Activated naive CD4-positive, alpha-beta T cell treated with anti-CD3 and anti-CD28 coated beads, Interleukin-2, amount 10 ng/mL, durations not matched to agents 7 days and 5 days (primary cell): ENCODE measurements around the gene FAHD1.

Experiments
- CTCF ChIA-PET: fragments of 350-600 bp; sonication (Branson Sonifier 250); formaldehyde crosslinking; loops from one replicate; lab custom pipeline; 2021; ENCODE audit warnings: antibody characterized with exemption; lab: Charles Lee
- DNase-seq: peaks from one replicate; pipeline ENCODE4 v3.0.0-alpha.2; 2020
- H3K27ac Mint-ChIP-seq: one replicate; pipeline ENCODE4 v1.8.0; 2021; ENCODE audit warnings: mild to moderate bottlenecking, moderate library complexity, mixed read lengths
- H3K27me3 Mint-ChIP-seq: one replicate; pipeline ENCODE4 v1.8.0; 2021; ENCODE audit warnings: mild to moderate bottlenecking, mixed read lengths
- H3K36me3 Mint-ChIP-seq: one replicate; pipeline ENCODE4 v1.8.0; 2021; ENCODE audit warnings: mixed read lengths
- H3K4me1 Mint-ChIP-seq: one replicate; pipeline ENCODE4 v1.8.0; 2021; ENCODE audit warnings: mixed read lengths
- H3K4me3 Mint-ChIP-seq: one replicate; pipeline ENCODE4 v1.8.0; 2021; ENCODE audit warnings: mild to moderate bottlenecking, moderate library complexity, mixed read lengths
- H3K9me3 Mint-ChIP-seq: one replicate; pipeline ENCODE4 v1.8.0; 2021; ENCODE audit warnings: mixed read lengths

Gene FAHD1

DNA sequence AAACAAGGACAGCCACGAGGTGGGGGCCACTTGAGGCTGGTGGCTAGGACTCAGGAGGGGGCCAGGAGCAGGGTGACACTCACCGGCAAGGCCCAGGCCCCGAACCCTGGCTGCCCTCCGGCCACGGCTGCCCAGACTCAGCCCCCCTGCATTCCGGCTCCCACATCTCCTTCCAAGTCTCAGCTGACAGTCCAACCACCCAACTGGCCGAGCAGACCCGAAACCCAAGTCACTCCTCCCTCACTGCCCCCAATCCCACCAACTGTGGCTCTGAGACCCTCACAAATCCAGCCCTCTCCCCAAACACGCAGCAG, 9.8 kb upstream of the FAHD1 start:
- Mint-ChIP-seq H3K4me1 (peaks cover 5% of the 10 kb centered on the region), H3K9me3 (no peaks in the 10 kb centered on the region), H3K27ac (no peak overlapping the region), H3K4me3 (no peak overlapping the region), H3K36me3 (peaks cover 11% of the 10 kb centered on the region), H3K27me3 (no peaks in the 10 kb centered on the region)
- CTCF ChIA-PET: interaction anchor here (0.6 kb wide), 1 partner anchor 199 kb away, joined by 3 read pairs; no protein-coding TSS in a partner anchor
- DNase-seq: no peak

GRCh38 chr16:1817716-1818115, 9.3 kb upstream of the FAHD1 start:
- Mint-ChIP-seq H3K4me3 (no peak overlapping the region), H3K36me3 (peaks cover 13% of the 10 kb centered on the region), H3K9me3 (no peaks in the 10 kb centered on the region), H3K27me3 (no peaks in the 10 kb centered on the region), H3K27ac (no peak overlapping the region), H3K4me1 (peaks cover 2% of the 10 kb centered on the region)
- DNase-seq: no peak
- CTCF ChIA-PET: interaction anchor here (0.6 kb wide), 1 partner anchor 199 kb away, joined by 3 read pairs; no protein-coding TSS in a partner anchor

DNA sequence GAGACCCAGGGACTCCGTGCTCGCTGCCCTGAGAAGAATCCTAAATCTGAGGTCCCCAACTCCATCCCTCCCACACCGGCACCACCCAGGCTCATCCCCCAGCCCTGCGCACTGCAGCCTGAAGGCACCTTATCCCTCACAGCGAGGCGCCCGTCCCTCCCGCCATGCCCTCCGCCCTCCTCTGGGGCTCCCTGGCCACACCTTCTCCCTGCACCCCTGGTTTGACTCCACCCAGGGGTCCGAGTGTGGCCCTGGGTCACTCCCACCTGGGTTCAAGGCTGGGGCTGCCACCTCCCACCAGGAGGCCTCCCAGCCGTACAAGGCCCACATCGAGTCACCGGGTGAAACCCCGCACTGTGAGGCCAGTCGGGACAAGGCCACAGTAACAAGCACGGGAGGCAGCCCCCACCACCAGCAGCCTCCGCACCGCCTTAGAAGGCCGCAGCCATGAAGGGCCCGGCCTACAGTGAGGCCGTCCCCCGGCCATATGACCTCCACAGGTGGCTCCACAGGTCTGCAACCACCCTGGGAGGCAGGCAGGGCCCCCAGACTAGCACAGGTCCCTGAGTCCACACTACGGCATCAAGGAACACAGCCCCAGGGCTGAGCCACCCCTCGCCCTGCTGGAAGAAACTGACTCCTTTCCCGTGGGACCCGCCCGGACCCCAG, 8.7 kb upstream of the FAHD1 start:
- CTCF ChIA-PET: no interaction called here
- no peak for DNase-seq
- no peaks in the 10 kb centered on the region for H3K27me3 Mint-ChIP-seq
- no peak overlapping the region for H3K4me3 Mint-ChIP-seq
- H3K9me3 Mint-ChIP-seq: no peaks in the 10 kb centered on the region
- peaks cover 10% of the 10 kb centered on the region for H3K36me3 Mint-ChIP-seq
- no peaks in the 10 kb centered on the region for H3K4me1 Mint-ChIP-seq
- H3K27ac Mint-ChIP-seq: no peak overlapping the region

DNA sequence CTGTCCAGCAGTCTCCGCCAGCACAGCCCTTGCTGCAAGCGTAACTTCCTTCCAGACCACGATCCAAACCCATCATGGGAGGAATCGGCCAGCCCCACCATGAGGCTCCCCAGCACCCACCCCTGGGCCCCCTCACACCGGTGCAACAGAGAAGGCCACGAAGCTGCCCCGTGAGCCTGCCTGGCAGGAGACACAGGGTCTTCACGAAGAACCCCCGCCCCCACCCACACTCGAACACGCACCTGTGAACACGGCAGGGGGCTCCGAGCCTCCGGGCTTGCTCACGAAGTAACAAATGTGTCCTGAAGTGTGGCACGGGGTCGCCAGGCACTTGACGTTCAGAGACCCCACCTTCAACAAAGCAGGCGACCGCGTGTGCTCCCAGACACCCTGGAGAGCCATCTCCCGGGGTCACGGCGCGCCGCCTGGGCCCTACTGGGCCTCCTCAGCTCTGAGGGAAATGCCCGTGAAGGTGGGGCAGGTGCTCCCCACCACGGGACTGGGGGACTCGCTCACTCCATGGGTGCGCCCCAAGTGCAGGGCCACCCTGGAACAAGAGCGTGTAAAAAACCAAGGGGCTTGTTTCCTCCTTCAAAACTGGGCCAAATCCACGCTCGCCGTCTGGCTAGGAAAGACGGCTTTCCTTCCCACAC, 8.0 kb upstream of the FAHD1 start:
- Mint-ChIP-seq H3K27ac (no peak overlapping the region), H3K4me1 (peaks cover 4% of the 10 kb centered on the region), H3K9me3 (no peaks in the 10 kb centered on the region), H3K4me3 (no peak overlapping the region), H3K27me3 (no peaks in the 10 kb centered on the region), H3K36me3 (peaks cover 9% of the 10 kb centered on the region)
- DNase-seq: no peak
- CTCF ChIA-PET: no interaction called here

- Mint-ChIP-seq H3K4me1 (peaks cover 5% of the 10 kb centered on the region), H3K9me3 (no peaks in the 10 kb centered on the region), H3K27me3 (no peaks in the 10 kb centered on the region), H3K27ac (peak overlapping the region; percentile 35), H3K4me3 (no peak overlapping the region), H3K36me3 (peaks cover 9% of the 10 kb centered on the region)
- CTCF ChIA-PET: no interaction called here
- DNase-seq: no peak
Observed at GRCh38 chr16:1819611-1820010, 7.4 kb upstream of the FAHD1 start.

DNA sequence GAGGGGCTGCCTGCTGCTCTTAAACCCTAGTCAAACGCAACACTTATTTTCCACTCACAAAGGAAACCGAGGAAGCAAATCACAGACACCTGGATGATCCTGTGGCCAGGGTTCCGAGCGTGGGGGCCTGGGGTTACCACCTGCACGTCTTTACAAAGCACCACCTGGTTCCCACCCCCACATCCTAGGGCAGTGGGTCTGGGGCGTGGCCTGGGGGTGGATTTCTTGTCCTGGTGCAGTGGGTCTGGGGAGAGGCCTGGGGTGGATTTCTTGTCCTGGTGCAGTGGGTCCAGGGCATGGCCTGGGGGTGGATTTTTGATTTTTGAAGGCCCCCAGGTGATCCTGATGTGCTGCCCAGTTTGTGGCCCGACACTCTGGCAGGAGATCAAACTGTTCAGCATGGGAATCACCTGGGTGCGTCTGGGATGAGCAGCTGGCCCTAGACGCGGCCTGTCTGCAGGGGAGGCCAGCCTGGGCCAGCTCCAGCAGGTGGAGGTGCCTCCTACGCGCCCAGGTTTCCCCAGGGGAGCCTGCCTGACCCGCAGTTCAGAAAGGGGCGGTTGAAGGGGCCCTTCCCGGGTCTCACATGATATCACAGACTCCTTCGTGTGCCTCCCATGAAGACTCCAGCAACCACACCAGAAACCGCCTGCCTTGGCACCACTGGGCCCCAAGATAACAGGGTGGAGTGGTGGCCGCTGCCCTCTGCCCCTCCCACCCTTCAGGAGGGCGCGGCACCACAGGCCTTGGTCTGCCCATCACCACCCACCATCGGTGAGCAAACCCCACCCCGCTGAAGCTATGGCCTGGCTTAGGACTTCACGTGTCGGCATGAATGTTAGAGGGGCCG, 6.7 kb upstream of the FAHD1 start:
- Mint-ChIP-seq H3K9me3 (no peaks in the 10 kb centered on the region), H3K36me3 (peaks cover 7% of the 10 kb centered on the region), H3K4me3 (no peak overlapping the region), H3K4me1 (peaks cover 12% of the 10 kb centered on the region), H3K27me3 (no peaks in the 10 kb centered on the region), H3K27ac (no peak overlapping the region)
- CTCF ChIA-PET: no interaction called here
- DNase-seq: no peak

DNA sequence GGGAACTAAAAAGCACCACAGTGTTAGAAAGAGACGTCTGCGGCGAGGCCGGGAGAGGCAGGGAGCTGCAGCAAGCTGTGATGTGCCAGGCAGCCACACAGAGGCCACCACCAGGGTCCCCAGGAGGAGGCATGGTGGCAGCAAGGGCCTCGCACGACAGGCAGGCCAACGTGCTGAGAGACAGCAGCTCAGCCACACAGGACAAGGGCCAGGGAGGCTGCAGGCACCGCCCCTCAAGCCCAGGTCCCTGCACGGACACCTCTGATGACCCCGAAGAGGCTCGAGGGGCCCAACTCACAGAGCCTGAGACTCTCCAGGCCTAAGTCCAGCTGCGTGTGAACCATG, 6.1 kb upstream of the FAHD1 start:
- Mint-ChIP-seq H3K4me3 (no peak overlapping the region), H3K27me3 (no peaks in the 10 kb centered on the region), H3K4me1 (peaks cover 18% of the 10 kb centered on the region), H3K36me3 (peaks cover 3% of the 10 kb centered on the region), H3K9me3 (no peaks in the 10 kb centered on the region), H3K27ac (no peak overlapping the region)
- DNase-seq: no peak
- CTCF ChIA-PET: no interaction called here

- H3K27me3 Mint-ChIP-seq: peaks cover 4% of the 10 kb centered on the region
- peaks cover 18% of the 10 kb centered on the region for H3K4me1 Mint-ChIP-seq
- CTCF ChIA-PET: no interaction called here
- peaks cover 3% of the 10 kb centered on the region for H3K36me3 Mint-ChIP-seq
- H3K27ac Mint-ChIP-seq: no peak overlapping the region
- no peaks in the 10 kb centered on the region for H3K9me3 Mint-ChIP-seq
- H3K4me3 Mint-ChIP-seq: no peak overlapping the region
- no peak for DNase-seq
Observed at GRCh38 chr16:1821861-1822611, 5.0 kb upstream of the FAHD1 start.

- Mint-ChIP-seq H3K36me3 (peaks cover 1% of the 10 kb centered on the region), H3K4me1 (peaks cover 24% of the 10 kb centered on the region)
Observed at GRCh38 chr16:1822801-1823200, 4.2 kb upstream of the FAHD1 start.

GRCh38 chr16:1823821-1824220, 3.2 kb upstream of the FAHD1 start:
- H3K27ac Mint-ChIP-seq: no peak overlapping the region

More at GRCh38 chr16:1822801-1823200, 4.2 kb upstream of the FAHD1 start:
- DNase-seq: no peak
- no peak overlapping the region for H3K27ac Mint-ChIP-seq
- H3K4me3 Mint-ChIP-seq: no peak overlapping the region
- H3K9me3 Mint-ChIP-seq: no peaks in the 10 kb centered on the region
- peaks cover 5% of the 10 kb centered on the region for H3K27me3 Mint-ChIP-seq
- CTCF ChIA-PET: interaction anchor here (0.7 kb wide), 1 partner anchor 53 kb away, joined by 3 read pairs; no protein-coding TSS in a partner anchor

DNA sequence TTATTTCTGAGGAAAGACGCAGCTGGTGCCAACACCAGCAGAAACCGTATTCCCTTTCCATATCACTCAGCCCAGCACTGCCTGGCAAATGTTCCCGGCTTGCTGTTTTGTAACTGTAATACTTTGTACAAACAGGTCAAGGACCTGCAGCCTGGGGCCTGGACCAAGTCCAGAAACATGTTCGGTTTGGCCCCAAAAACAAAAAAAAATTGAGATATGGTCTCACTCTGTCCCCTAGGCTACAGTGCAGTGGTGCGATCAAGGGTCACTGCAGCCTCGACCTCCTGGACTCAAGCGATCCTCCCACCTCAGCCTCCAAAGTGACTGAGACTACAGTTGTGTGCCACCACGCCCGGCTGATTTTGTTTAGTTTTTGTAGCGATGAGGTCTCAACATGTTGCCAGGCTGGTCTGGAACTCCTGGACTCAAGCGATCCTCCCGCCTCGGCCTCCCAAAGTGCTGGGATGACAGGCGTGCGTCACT, 1.6 kb upstream of the FAHD1 start:
- H3K27ac Mint-ChIP-seq: peak overlapping the region; percentile 91
- DNase-seq: no peak
- H3K4me1 Mint-ChIP-seq: peaks cover 40% of the 10 kb centered on the region
- H3K4me3 Mint-ChIP-seq: peak overlapping the region; percentile 82
- peaks cover 1% of the 10 kb centered on the region for H3K36me3 Mint-ChIP-seq
- peaks cover 5% of the 10 kb centered on the region for H3K27me3 Mint-ChIP-seq
- no peaks in the 10 kb centered on the region for H3K9me3 Mint-ChIP-seq
- CTCF ChIA-PET: no interaction called here

More at GRCh38 chr16:1823821-1824220, 3.2 kb upstream of the FAHD1 start:
- Mint-ChIP-seq H3K27me3 (peaks cover 5% of the 10 kb centered on the region), H3K4me1 (peaks cover 32% of the 10 kb centered on the region), H3K9me3 (no peaks in the 10 kb centered on the region), H3K36me3 (peaks cover 1% of the 10 kb centered on the region), H3K4me3 (peak overlapping the region; percentile 23)
- DNase-seq: peak; percentile 29
- CTCF ChIA-PET: interaction anchor here (1.1 kb wide), 1 partner anchor 10 kb away, joined by 6 read pairs; no protein-coding TSS in a partner anchor

DNA sequence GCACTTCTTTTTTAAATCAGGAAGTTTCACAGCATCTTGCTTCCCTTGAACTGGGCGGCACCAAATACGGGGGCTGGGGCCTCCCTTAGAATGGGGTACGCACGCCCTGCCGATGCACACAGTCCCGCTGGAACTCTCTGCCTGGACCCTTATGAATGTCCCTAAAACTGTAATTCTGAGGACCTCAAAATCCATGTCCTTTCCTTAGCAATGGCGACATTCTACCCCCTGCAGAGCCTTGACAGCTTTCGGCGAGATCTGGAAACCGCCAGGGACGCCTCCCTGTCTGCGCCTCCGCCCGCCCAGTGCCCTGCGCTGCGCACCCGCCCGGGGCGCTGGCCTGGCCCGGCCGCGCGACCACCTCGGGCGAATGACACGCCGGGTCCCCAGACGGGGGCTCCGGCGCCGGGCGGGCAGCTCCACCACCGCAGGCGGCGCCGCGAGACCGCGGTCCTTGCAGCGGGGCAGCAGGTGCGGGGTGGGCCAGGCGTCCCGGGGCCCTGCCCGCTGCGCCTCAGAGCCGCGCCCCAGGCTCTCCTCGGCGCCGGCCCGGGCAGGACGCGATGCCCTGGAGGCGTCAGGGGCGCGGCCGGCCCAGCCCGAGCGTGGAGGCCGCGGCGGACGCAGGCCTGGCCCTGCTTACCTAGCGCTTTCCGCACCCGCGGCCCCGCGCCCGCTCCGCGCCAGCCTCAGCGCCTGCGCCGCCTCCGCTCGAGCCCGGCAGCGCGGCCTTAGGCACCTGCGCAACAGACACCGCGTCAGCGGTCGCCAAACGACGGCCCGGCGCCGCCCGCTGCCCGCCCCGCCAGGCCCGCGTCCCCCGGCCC, 929 bp upstream of the FAHD1 start:
- Mint-ChIP-seq H3K36me3 (peaks cover 3% of the 10 kb centered on the region), H3K4me3 (peak overlapping the region; percentile 82), H3K4me1 (peaks cover 42% of the 10 kb centered on the region), H3K27me3 (peaks cover 5% of the 10 kb centered on the region), H3K27ac (peak overlapping the region; percentile 91), H3K9me3 (no peaks in the 10 kb centered on the region)
- CTCF ChIA-PET: no interaction called here
- peak; percentile 79 for DNase-seq
